Keratinocyte (primary cell): ENCODE measurements around the gene TSPOAP1. TPM values are rescaled to one million over a fixed set of nuclear protein-coding genes. Genes with fewer than 3 reads are reported as not detected.

ENCODE experiments used
- DNase-seq: peaks from one replicate; pipeline ENCODE4 v3.0.0-alpha.2; 2011; ENCODE audit warnings: low read depth, missing footprints, low spot score
- FAIRE-seq: peaks from 2 replicates; lab custom pipeline; 2011; peaks lifted over from hg19 to GRCh38; lab: Jason Lieb, UNC
- H2AFZ ChIP-seq: 2 replicates; pipeline ENCODE4 v1.6.0; 2012; ENCODE audit warnings: low read length, control low read depth, inconsistent platforms; ENCODE audit not compliant: control insufficient read depth
- H3K27ac ChIP-seq: 2 replicates; pipeline ENCODE4 v1.5.1; 2011; ENCODE audit warnings: low read length; ENCODE audit not compliant: control insufficient read depth, insufficient read depth
- H3K27me3 ChIP-seq: 3 replicates; pipeline ENCODE4 v1.6.0; 2011; ENCODE audit warnings: low read length; ENCODE audit not compliant: control insufficient read depth, insufficient read depth; ENCODE audit errors: extremely low read depth
- H3K36me3 ChIP-seq, 2 experiments: 2 replicates in 1 of 2; 3 replicates in 1 of 2; pipeline ENCODE4 v1.5.1; 2011; ENCODE audit warnings: low read length in 2 of 2, mild to moderate bottlenecking in 1 of 2; ENCODE audit not compliant: control insufficient read depth in 2 of 2, insufficient read depth in 2 of 2; ENCODE audit errors: extremely low read depth in 1 of 2
- H3K4me1 ChIP-seq: 3 replicates; pipeline ENCODE4 v1.5.1; 2011; ENCODE audit warnings: low read length; ENCODE audit not compliant: control insufficient read depth, insufficient read depth; ENCODE audit errors: extremely low read depth
- H3K4me2 ChIP-seq: 3 replicates; pipeline ENCODE4 v1.6.0; 2011; ENCODE audit warnings: low read depth, low read length; ENCODE audit not compliant: control insufficient read depth, insufficient read depth; ENCODE audit errors: extremely low read depth
- H3K4me3 ChIP-seq, 3 experiments: fragments of 200-600 bp in 1 of 3; sonication (generic) in 1 of 3; 2 replicates in 2 of 3; 3 replicates in 1 of 3; pipeline ENCODE4 v1.5.1; 2011 to 2016; ENCODE audit warnings: low read length in 3 of 3, mild to moderate bottlenecking in 3 of 3, control low read depth in 2 of 3, inconsistent platforms in 1 of 3, low read depth in 1 of 3, mixed read lengths in 1 of 3, mixed run types in 1 of 3, moderate library complexity in 1 of 3; ENCODE audit not compliant: control insufficient read depth in 2 of 3, insufficient read depth in 2 of 3; ENCODE audit errors: extremely low read depth in 1 of 3
- H3K79me2 ChIP-seq: 2 replicates; pipeline ENCODE4 v1.6.0; 2012; ENCODE audit warnings: low read length; ENCODE audit not compliant: control insufficient read depth, insufficient read depth
- H3K9ac ChIP-seq: 3 replicates; pipeline ENCODE4 v1.6.0; 2011; ENCODE audit warnings: low read length; ENCODE audit not compliant: control insufficient read depth, insufficient read depth; ENCODE audit errors: extremely low read depth
- H3K9me1 ChIP-seq: 3 replicates; pipeline ENCODE4 v1.6.0; 2011; ENCODE audit warnings: low read length; ENCODE audit not compliant: control insufficient read depth, insufficient read depth; ENCODE audit errors: extremely low read depth
- H3K9me3 ChIP-seq: 2 replicates; pipeline ENCODE4 v1.5.1; 2012; ENCODE audit warnings: low read depth, low read length; ENCODE audit not compliant: control insufficient read depth
- H4K20me1 ChIP-seq: 3 replicates; pipeline ENCODE4 v1.6.0; 2011; ENCODE audit warnings: low read length; ENCODE audit not compliant: control insufficient read depth, insufficient read depth; ENCODE audit errors: extremely low read depth
- CTCF ChIP-seq, 3 experiments: IDR thresholded peaks in 1 of 3; conservative IDR thresholded peaks in 1 of 3; optimal IDR thresholded peaks in 1 of 3; 2 replicates in 2 of 3; 3 replicates in 1 of 3; pipeline versions ENCODE3 to v1.5.1; 2011; ENCODE audit warnings: low read length in 3 of 3, mild to moderate bottlenecking in 3 of 3, moderate library complexity in 2 of 3, control low read depth in 1 of 3, inconsistent platforms in 1 of 3; ENCODE audit not compliant: insufficient read depth in 2 of 3; ENCODE audit errors: extremely low read depth in 1 of 3
- EZH2 ChIP-seq: IDR thresholded peaks from one replicate; pipeline ENCODE4 v1.6.1; 2012; ENCODE audit warnings: inconsistent platforms, mild to moderate bottlenecking, low read length, moderate library complexity
- dilution Hi-C: fragments of 300-500 bp; cut with MboI; formaldehyde crosslinking; loops from one replicate; pipeline ENCODE4 v1.7.0; 2020; ENCODE audit warnings: low sequenced_read_pairs; ENCODE audit not compliant: extremely low pct_ligation_motif_present
- polyA plus RNA-seq, 5 experiments: library from polyadenylated mRNA; depleted of rRNA in 3 of 5; stranded (reverse) in 3 of 5; stranded (forward) in 1 of 5; unstranded in 1 of 5; fragments of >200 nt; gene quantifications; 1 replicate in 1 of 5; 2 replicates in 3 of 5; 3 replicates in 1 of 5; pipeline versions ENCODE4 v1.2.1 to v1.2.3, GENCODE V29; 2011 to 2012; ENCODE audit warnings: missing spikeins in 2 of 5, low read depth in 1 of 5, low replicate concordance in 1 of 5

The TSPOAP1 gene
- polyA plus RNA-seq, 1 donor (not counting 4 experiments of a cell fraction or from before 2014, with no cell fraction given), result 0.04 TPM

DNA sequence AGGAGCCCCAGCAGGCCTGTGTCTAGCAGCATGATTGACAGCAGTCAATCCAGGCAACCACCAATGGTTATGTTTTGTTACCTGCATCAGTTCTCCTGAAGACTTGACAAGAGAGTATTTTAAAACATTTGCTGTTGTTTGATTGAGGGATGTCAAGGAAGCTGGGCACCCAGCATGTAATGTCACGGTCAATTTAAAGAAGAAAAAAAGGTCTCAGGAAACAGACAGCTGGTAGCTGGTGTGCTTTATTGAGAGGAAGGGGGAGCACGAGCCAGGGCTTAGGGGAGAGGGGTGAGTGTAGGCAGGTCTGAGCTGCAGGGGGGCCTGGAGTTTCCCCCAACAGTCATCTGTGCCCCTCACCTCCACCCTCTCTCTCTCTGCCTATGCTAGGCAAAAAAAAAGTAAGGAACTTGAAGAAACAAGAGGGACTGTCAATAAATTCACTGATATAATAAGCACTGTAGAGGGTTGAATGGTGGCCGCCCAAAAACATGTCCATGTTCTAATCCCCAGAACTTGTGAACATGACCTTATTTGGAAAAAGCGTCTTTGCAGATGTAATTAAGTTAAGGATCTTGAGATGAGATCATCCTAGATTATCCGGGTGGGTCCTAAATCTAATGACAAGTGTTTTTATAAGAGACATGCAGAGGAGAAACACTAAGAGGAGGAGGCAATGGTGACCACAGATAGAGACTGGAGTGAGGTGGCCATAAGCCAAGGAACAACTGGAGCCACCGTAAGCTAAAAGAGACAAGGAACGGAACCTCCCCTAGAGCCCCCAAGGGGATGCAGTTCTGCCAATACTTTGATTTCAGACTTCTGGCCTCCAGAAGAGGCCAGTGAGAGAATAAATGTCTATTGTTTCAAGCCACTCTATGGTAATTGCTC, 14.5 kb downstream of the TSPOAP1 start:
- Histone ChIP-seq H3K27me3 (no peaks in the 10 kb centered on the region), H3K4me3 (no peak overlapping the region), H3K36me3 (no peaks in the 10 kb centered on the region), H3K4me2 (no peak overlapping the region), H3K9ac (no peak overlapping the region), H3K9me3 (no peaks in the 10 kb centered on the region), H3K4me1 (peaks cover 8% of the 10 kb centered on the region), H3K9me1 (peaks cover 2% of the 10 kb centered on the region), H4K20me1 (no peaks in the 10 kb centered on the region), H2AFZ (no peak overlapping the region), H3K79me2 (no peaks in the 10 kb centered on the region), H3K27ac (no peak overlapping the region)
- dilution Hi-C loops, result no loop called here
- TF ChIP-seq CTCF (optimal IDR thresholded peaks at IDR 0.05 in 1 of 3, IDR thresholded peaks at IDR 0.05 in 1 of 3, conservative IDR thresholded peaks at IDR 0.05 in 1 of 3; ENCODE audit: extremely low read depth in 1 of 3, insufficient read depth in 2 of 3, low read length in 3 of 3) (no peak), EZH2 (no peak)
- no peak for FAIRE-seq
- no peak for DNase-seq

- FAIRE-seq, result no peak
- no peak overlapping the region for H3K4me3 ChIP-seq
- dilution Hi-C loops, result no loop called here
- H3K36me3 ChIP-seq, result no peaks in the 10 kb centered on the region
- no peak for DNase-seq
- H3K4me2 ChIP-seq, result no peak overlapping the region
- H3K9me1 ChIP-seq, result no peaks in the 10 kb centered on the region
- no peaks in the 10 kb centered on the region for H3K79me2 ChIP-seq
- no peaks in the 10 kb centered on the region for H4K20me1 ChIP-seq
- H3K27me3 ChIP-seq, result no peaks in the 10 kb centered on the region
- H3K27ac ChIP-seq, result no peak overlapping the region
- H3K9ac ChIP-seq, result no peak overlapping the region
- H2AFZ ChIP-seq, result no peak overlapping the region
- peaks cover 5% of the 10 kb centered on the region for H3K4me1 ChIP-seq
- no peak for TF ChIP-seq EZH2
- TF ChIP-seq CTCF (optimal IDR thresholded peaks at IDR 0.05 in 1 of 3, IDR thresholded peaks at IDR 0.05 in 1 of 3, conservative IDR thresholded peaks at IDR 0.05 in 1 of 3; ENCODE audit: extremely low read depth in 1 of 3, insufficient read depth in 2 of 3, low read length in 3 of 3), result no peak
- no peaks in the 10 kb centered on the region for H3K9me3 ChIP-seq
Measured at GRCh38 chr17:58312829-58313228, 15.8 kb downstream of the TSPOAP1 start.
